HuH-7 (cell line): ENCODE results near the gene GTF3C2.
A peak's percentile ranks its signal among the peaks of the same experiment; 100 is the strongest.

Experiments used
- DNase-seq: peaks from one replicate; pipeline ENCODE4 v3.0.0; 2011; ENCODE audit warnings: low spot score

The GTF3C2 gene

DNA sequence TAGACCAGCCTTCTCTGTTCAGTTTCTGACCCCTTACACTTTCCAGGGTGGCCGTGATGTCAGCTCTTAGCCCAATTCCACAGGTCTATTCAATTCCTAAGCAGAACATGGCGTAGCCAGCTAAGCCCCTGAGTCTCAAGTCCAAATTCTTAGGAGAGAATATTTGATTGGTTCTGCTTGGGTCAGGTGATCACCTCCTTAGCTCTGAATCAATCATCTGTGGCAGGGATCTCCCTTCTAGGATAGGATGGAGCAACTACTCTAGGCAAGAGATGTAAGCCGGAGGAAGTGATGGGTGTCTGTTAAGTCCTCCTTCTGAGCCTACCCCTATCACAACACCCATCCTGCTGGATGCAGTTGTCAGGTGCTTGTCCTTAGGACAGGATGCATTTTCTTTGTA, 59.4 kb downstream of the GTF3C2 start:
- no peak for DNase-seq

DNA sequence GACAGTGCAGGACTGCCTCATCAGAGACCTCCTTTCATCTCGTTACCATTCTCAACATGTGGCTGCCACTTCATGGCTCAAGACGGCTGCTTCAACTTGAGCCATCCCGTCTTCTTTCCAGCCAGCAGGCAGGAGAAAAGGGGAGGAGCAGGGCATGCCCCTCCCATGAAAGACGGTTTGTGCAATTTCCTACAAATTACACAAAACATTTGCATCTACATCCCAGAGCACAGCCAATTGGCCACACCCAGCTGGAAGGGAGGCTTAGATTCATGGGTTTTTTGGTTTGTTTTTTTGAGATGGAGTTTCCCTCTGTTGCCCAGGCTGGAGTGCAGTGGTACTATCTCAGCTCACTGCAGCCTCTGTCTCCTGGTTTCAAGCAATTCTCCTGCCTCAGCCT, 60.1 kb downstream of the GTF3C2 start:
- DNase-seq = no peak

DNA sequence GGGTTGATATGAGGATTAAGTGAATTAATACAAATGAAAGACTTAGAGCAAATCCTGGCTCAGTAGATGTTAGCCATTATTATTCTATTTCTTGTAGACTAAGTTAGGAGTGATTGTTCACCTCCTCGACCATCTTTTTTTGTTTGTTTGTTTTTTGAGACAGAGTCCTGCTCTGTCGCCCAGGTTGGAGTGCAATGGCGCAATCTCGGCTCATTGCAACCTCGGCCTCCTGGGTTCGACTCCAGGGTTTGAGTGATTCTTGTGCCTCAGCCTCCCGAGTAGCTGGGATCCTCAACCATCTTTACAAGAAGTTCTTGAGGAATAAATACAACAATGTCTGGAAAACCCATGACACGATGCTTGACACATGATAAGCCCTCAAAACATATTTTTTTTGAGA, 61.6 kb downstream of the GTF3C2 start:
- DNase-seq = no peak

DNA sequence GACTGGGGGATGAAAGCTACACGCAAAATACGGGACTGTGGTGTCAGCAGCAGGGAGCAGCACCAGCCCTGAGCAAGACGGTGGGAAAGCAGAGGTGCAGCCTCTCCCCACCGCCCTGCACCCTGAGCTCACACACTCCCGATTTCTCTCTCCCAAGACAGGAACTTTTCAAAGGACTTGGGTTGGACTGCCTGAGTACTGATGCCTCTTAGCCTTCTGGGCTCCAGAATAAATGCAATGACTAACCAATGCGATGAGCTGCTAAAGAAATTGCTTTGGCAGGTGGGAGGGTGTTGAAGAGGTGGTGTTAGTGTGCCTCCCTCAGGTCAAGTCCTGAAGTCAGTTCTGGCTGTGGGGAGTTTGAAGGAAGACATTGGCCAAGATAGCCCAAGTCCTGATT, 64.7 kb downstream of the GTF3C2 start:
- peak; percentile 45 for DNase-seq

DNA sequence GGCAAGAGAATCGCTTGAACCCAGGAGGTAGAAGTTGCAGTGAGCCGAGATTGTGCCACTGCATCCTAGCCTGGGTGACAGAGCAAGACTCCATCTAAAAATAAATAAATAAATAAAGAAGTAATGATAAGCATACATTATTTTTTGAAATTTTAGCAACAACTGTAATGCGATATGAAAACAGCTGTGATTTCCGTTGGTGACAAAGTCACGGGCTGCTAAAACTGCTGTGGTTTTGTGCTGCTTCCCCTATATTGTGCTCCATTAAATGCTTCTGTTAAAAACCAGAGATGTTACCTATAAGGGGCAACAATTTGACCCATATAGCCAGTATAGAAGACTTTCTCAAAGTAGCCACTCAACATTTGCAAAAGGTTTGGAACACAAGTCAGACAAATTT, 66.0 kb downstream of the GTF3C2 start:
- DNase-seq = no peak

DNA sequence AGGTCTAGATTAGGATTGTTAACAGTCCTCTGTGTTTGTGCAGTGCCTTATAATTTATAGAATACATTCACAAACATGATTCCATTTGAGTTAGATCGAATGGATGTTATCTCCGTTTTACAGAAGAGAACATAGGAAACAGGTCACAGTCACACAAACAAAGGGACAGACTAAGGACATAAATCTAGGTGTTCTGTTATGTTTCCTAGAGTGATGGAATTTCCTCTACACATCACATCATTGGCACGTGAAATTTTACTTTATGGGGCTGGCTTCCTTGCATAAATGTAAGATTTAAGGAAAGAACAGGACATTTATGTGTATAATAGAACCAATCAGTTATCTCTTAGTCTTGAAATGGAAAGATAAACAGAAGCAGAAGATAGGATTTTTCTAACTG, 68.0 kb downstream of the GTF3C2 start:
- DNase-seq = no peak

DNA sequence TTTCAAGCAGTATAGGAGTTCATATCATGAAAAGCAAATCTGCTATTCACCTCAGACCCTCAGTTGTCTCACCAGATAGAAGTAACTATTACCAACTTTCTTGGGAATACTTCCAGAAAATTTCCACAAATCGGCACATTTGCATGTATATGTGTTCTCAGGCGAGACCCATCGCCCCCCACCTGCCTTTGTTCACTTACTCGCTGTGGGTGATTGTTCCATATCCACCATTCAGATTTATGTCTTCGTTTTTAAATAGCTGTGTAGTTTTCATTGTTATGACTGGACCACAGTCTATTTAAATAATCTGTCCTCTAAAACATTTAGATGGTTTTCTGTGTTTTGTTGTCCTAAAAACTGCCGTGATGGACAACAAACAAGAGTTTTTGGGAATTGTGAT, 71.1 kb downstream of the GTF3C2 start:
- no peak for DNase-seq

DNA sequence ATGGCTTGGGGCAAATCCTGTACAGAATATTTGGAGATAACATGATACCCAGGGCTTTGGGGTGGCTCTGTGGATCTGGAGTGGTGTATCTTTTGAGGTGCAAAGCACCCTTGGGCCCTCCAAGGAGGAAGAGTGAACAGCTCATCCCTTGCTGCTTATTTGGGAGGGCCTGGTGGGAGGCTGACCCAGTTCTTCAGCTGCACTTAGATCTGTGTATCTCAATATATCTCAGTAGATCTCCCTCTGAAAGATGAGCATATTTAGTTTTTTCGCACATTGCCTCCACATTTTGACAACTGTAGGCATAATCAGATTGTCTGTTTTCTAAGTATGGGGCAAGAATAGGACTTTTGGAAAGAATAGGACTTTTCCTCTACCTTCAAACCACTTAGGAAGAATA, 71.6 kb downstream of the GTF3C2 start:
- DNase-seq = no peak

DNA sequence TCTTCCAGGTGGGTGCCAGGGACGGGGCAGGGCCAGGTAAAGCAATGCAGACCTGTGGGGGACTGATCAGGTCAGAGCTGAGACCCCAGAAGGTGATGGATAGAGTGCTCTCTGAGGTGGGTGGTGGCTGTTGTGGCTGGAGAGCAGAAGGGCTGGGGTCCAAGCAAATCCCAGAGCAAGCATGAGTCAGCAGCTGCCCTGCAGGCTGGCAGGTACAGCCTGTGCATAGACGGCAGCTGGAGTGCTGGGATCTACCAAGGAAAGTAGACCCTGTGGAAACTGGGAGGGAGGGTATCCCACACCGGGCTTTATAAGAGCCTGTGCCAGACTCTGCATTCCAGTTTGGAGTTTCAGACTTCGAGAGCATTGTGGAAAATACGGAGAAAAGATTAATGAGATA, 73.7 kb downstream of the GTF3C2 start:
- no peak for DNase-seq

DNA sequence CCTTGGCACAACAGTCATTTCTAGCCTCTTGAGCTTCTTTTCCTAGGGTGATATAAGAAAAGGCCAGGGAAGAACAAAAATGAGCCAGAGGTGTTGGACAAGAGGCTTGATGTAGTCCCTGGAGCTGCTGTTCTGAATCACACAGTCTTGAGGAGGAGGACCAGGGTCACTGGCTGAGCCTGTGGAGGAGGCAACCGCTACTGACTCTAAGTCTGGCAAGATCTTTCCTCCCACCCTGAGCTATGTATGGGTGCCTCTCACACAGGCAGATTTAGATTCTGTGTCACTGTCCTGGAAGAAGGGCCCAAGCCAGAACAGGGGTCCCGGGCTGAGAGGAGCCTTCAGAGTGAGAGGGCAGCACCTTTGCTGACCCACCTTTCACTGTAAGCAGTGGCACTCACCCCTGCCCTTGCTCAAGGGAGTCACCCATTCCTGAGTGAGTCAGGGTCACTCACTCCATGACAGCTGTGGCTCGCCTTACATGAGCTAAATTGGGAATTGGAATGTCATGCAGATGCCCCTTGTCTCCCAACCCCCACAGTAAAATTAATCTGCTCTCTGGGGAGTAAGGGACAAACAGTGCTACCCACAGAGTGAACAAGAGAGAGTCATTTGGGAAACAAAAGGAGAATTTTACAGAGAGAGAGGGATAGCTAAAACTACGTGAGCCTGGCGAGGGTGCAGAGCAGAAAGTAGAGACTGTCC, 74.6 kb downstream of the GTF3C2 start, which contains the start of gene TRIM54:
Gene TRIM54 (plus strand): TSS at position 575 of the 705 bp plus-strand sequence. CDS start 303 bp downstream, outside the sequence.
- DNase-seq = no peak

DNA sequence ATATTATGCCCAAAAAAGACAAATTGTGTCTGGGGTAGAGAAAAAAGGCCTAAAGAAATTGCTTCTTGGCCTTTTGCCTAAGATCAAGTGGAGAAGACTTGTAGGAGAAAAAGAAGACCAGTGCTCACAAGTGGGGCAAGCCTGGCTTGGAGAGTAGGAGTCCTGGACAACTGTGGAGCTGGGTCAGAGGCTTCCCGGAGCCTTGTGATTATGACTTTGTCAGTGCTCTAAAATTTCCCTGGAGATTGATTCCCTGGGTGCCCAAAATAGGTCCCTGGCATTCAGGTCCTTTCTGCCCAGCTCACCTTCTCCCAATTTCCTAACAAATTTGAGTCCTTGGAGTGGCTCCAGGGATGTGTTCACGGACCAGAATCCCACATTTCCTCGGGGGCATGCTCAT, 75.1 kb downstream of the GTF3C2 start:
- DNase-seq = no peak

DNA sequence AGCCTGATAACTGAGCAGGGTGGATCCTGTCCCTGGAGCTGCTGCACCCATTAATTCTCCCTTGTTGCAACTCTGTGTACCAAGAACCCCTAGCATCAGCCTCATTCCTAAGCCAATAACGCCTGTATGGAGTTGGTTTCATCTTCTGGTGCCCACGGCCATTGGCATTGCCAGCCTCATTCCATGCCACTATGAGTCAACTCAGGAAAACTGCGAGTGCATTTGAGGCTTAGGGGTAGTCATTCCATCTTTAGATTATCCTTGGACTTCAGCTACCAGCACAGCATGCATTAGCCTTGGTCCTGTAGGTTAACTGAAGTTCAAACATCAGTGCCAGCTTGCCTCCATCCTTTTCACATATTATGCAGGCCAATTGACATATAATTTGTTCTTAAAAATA, 75.7 kb downstream of the GTF3C2 start:
- DNase-seq = no peak

DNA sequence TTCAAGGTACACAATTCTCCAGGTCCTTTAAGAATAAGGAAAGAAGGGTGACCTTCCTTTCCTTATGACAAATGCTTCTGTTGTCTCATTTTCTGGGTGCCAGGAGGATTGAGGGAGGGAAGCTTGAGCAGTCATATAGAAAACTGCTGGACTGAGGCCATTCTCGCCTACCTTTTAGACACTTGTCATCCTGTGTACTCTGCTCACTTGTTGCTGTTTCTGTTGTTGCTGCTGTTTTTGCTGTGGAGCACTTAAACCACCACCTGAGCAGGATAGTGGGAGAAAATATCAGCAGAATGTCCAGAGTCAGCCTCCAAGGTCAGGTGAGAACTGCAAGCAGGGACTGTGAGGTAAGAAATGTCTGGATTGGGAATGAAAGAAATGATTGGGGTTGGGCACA, 78.6 kb downstream of the GTF3C2 start:
- DNase-seq = no peak
